NCI-H460 (cell line): ENCODE measurements around the gene PTPRE. TPM values are rescaled to one million over a fixed set of nuclear protein-coding genes. Genes with fewer than 3 reads are reported as not detected.

Source experiments
- DNase-seq: peaks from one replicate; pipeline ENCODE4 v3.0.0-alpha.2; 2016; ENCODE audit warnings: low read depth; ENCODE audit errors: extremely low read depth
- total RNA-seq: library from RNA; depleted of rRNA; stranded (reverse); fragments of >200 nt; shearing (Covaris generic); gene quantifications from 2 replicates; pipeline ENCODE4 v1.2.3, GENCODE V29; 2014

PTPRE gene
- total RNA-seq, 1 experiment from 2014 or later = 4.0 TPM

- no peak for DNase-seq
Observed at GRCh38 chr10:127923646-127924045, 16.7 kb downstream of the PTPRE start.

GRCh38 chr10:127925471-127926207 lies 18.7 kb downstream of the PTPRE start:
- DNase-seq = no peak

- no peak for DNase-seq
Observed at GRCh38 chr10:127926455-127926854, 19.6 kb downstream of the PTPRE start.

- no peak for DNase-seq
Observed at GRCh38 chr10:127928021-127928806, 21.3 kb downstream of the PTPRE start.

GRCh38 chr10:127932521-127933270 lies 25.8 kb downstream of the PTPRE start:
- no peak for DNase-seq

- DNase-seq = no peak
Observed at GRCh38 chr10:127933271-127933670, 26.4 kb downstream of the PTPRE start.

GRCh38 chr10:127934383-127934782 lies 27.5 kb downstream of the PTPRE start:
- no peak for DNase-seq

GRCh38 chr10:127935071-127935561 lies 28.2 kb downstream of the PTPRE start:
- no peak for DNase-seq

GRCh38 chr10:127937069-127937468 lies 30.2 kb downstream of the PTPRE start:
- DNase-seq = no peak

- DNase-seq = no peak
Observed at GRCh38 chr10:127937915-127938463, 31.1 kb downstream of the PTPRE start.

- no peak for DNase-seq
Observed at GRCh38 chr10:127939786-127940330, 33.0 kb downstream of the PTPRE start.

- DNase-seq = no peak
Observed at GRCh38 chr10:127940866-127941640, 34.1 kb downstream of the PTPRE start.

GRCh38 chr10:127942811-127943210 lies 35.9 kb downstream of the PTPRE start:
- no peak for DNase-seq

GRCh38 chr10:127943336-127943910 lies 36.5 kb downstream of the PTPRE start:
- no peak for DNase-seq

GRCh38 chr10:127944256-127944655 lies 37.4 kb downstream of the PTPRE start:
- DNase-seq = no peak

- DNase-seq = no peak
Observed at GRCh38 chr10:127945341-127945758, 38.4 kb downstream of the PTPRE start.

GRCh38 chr10:127945948-127946711 lies 39.2 kb downstream of the PTPRE start:
- no peak for DNase-seq

- no peak for DNase-seq
Observed at GRCh38 chr10:127947211-127947610, 40.3 kb downstream of the PTPRE start.

GRCh38 chr10:127948791-127949190 lies 41.9 kb downstream of the PTPRE start:
- DNase-seq = no peak
